A549 (cell line): ENCODE results near the gene DAO. TPM values are rescaled to one million over a fixed set of nuclear protein-coding genes. Genes with fewer than 3 reads are reported as not detected.
A peak's percentile ranks its signal among the peaks of the same experiment; 100 is the strongest.

Experiments used
- BHLHE40 ChIP-seq: IDR thresholded peaks from 2 replicates; pipeline ENCODE4 v1.6.1; 2012; ENCODE audit warnings: low read depth, low read length, inconsistent platforms
- CBX8 ChIP-seq: fragments of 200-600 bp; sonication (generic); IDR thresholded peaks from 2 replicates; pipeline ENCODE4 v1.6.1; 2016
- CEBPB ChIP-seq, 2 experiments: fragments of >200 bp in 1 of 2; sonication (Bioruptor Twin) in 1 of 2; formaldehyde crosslinking in 1 of 2; IDR thresholded peaks; 2 replicates each; pipeline ENCODE4 v1.6.1; 2012 to 2016
- CHD2 ChIP-seq: fragments of 150-350 bp; IDR thresholded peaks from 2 replicates; pipeline ENCODE4 v1.6.1; 2014; ENCODE audit warnings: low read length; ENCODE audit not compliant: partially characterized antibody
- CHD4 ChIP-seq: fragments of 200-600 bp; sonication (generic); IDR thresholded peaks from 2 replicates; pipeline ENCODE4 v1.6.1; 2016; ENCODE audit warnings: antibody characterized with exemption, mild to moderate bottlenecking, borderline replicate concordance
- E2F6 ChIP-seq: IDR thresholded peaks from 2 replicates; pipeline ENCODE4 v1.6.1; 2012; ENCODE audit warnings: low read depth, borderline replicate concordance
- EHF ChIP-seq: fragments of 250-450 bp; sonication (Bioruptor Pico); IDR thresholded peaks from 2 replicates; pipeline ENCODE4 v1.5.0; 2020; ENCODE audit warnings: mild to moderate bottlenecking
- ELK1 ChIP-seq: fragments of 150-350 bp; IDR thresholded peaks from 2 replicates; pipeline ENCODE4 v1.6.1; 2014; ENCODE audit warnings: low read depth, mild to moderate bottlenecking, low read length
- FOSB ChIP-seq: fragments of 250-450 bp; sonication (Bioruptor Pico); IDR thresholded peaks from 2 replicates; pipeline ENCODE4 v1.5.0; 2020; ENCODE audit warnings: mild to moderate bottlenecking, moderate library complexity
- GATA3 ChIP-seq: IDR thresholded peaks from 2 replicates; pipeline ENCODE4 v1.6.1; 2012; ENCODE audit warnings: borderline replicate concordance
- HDAC2 ChIP-seq: fragments of 200-600 bp; sonication (generic); IDR thresholded peaks from 2 replicates; pipeline ENCODE4 v1.6.1; 2016
- HMGXB4 ChIP-seq: fragments of 250-450 bp; sonication (Bioruptor Pico); IDR thresholded peaks from 2 replicates; pipeline ENCODE4 v1.5.0; 2021; ENCODE audit warnings: mild to moderate bottlenecking, moderate library complexity, borderline replicate concordance
- HOXA7 ChIP-seq: fragments of 250-450 bp; sonication (Bioruptor Pico); IDR thresholded peaks from 2 replicates; pipeline ENCODE4 v1.5.0; 2020; ENCODE audit warnings: mild to moderate bottlenecking, moderate library complexity
- HOXB13 ChIP-seq: fragments of 250-450 bp; sonication (Bioruptor Pico); IDR thresholded peaks from 2 replicates; pipeline ENCODE4 v1.5.0; 2020; ENCODE audit warnings: low read depth, mild to moderate bottlenecking, moderate library complexity
- JUN ChIP-seq, 2 experiments: fragments of >200 bp; sonication (Bioruptor Twin); formaldehyde crosslinking; IDR thresholded peaks; 2 replicates in 1 of 2; 3 replicates in 1 of 2; pipeline ENCODE4 v1.6.1; 2016 to 2017
- KDM1A ChIP-seq: fragments of 200-600 bp; sonication (generic); IDR thresholded peaks from 2 replicates; pipeline ENCODE4 v1.6.1; 2016; ENCODE audit warnings: low read depth, mild to moderate bottlenecking
- KDM5A ChIP-seq: fragments of 200-600 bp; sonication (generic); IDR thresholded peaks from 2 replicates; pipeline ENCODE4 v1.6.1; 2016; ENCODE audit warnings: antibody characterized with exemption, mild to moderate bottlenecking
- MAFK ChIP-seq: fragments of 450-650 bp; IDR thresholded peaks from 2 replicates; pipeline ENCODE4 v1.6.1; 2014; ENCODE audit not compliant: partially characterized antibody
- MAZ ChIP-seq: fragments of 150-350 bp; IDR thresholded peaks from 2 replicates; pipeline ENCODE4 v1.6.1; 2014; ENCODE audit warnings: antibody characterized with exemption, low read depth, low read length, borderline replicate concordance
- MYC ChIP-seq: IDR thresholded peaks from 2 replicates; pipeline ENCODE4 v1.6.1; 2012; ENCODE audit warnings: mild to moderate bottlenecking, inconsistent platforms, low read length, improper control_type of control experiment, borderline replicate concordance
- NFE2L2 ChIP-seq: fragments of 150-350 bp; conservative IDR thresholded peaks from 2 replicates; pipeline ENCODE4 v1.6.1; 2014; ENCODE audit warnings: low read length
- NPAS2 ChIP-seq: fragments of 250-450 bp; sonication (Bioruptor Pico); IDR thresholded peaks from 2 replicates; pipeline ENCODE4 v1.8.0; 2022; ENCODE audit warnings: mild to moderate bottlenecking, moderate library complexity, borderline replicate concordance
- PHF8 ChIP-seq: fragments of 200-600 bp; sonication (generic); IDR thresholded peaks from 2 replicates; pipeline ENCODE4 v1.6.1; 2016; ENCODE audit warnings: low read depth, mild to moderate bottlenecking, antibody characterized with exemption, moderate library complexity, borderline replicate concordance
- POLR2A ChIP-seq: IDR thresholded peaks from 2 replicates; pipeline ENCODE4 v1.6.1; 2012; ENCODE audit warnings: mild to moderate bottlenecking, low read length
- RARB ChIP-seq: fragments of 250-450 bp; sonication (Bioruptor Pico); IDR thresholded peaks from 2 replicates; pipeline ENCODE4 v1.8.0; 2021; ENCODE audit warnings: mild to moderate bottlenecking, moderate library complexity
- RCOR1 ChIP-seq: fragments of 150-350 bp; IDR thresholded peaks from 2 replicates; pipeline ENCODE4 v1.6.1; 2014; ENCODE audit warnings: antibody characterized with exemption, low read length, low read depth
- REST ChIP-seq: fragments of 200-600 bp; sonication (generic); IDR thresholded peaks from 2 replicates; pipeline ENCODE4 v1.6.1; 2016; ENCODE audit warnings: antibody characterized with exemption, mild to moderate bottlenecking, moderate library complexity
- RFX5 ChIP-seq: fragments of 450-650 bp; IDR thresholded peaks from 2 replicates; pipeline ENCODE4 v1.7.1; 2014; ENCODE audit warnings: antibody characterized with exemption, mild to moderate bottlenecking, moderate library complexity
- SMC3 ChIP-seq: fragments of >200 bp; sonication (Bioruptor Twin); formaldehyde crosslinking; IDR thresholded peaks from 3 replicates; pipeline ENCODE4 v1.6.1; 2018; ENCODE audit warnings: inconsistent platforms
- SREBF2 ChIP-seq: fragments of 450-650 bp; IDR thresholded peaks from 2 replicates; pipeline ENCODE4 v1.6.1; 2014; ENCODE audit warnings: mild to moderate bottlenecking, moderate library complexity
- TFCP2L1 ChIP-seq: fragments of 250-450 bp; sonication (Bioruptor Pico); IDR thresholded peaks from 2 replicates; pipeline ENCODE4 v1.5.0; 2021; ENCODE audit warnings: mild to moderate bottlenecking
- TP53 ChIP-seq: fragments of 250-450 bp; sonication (Bioruptor Pico); IDR thresholded peaks from 2 replicates; pipeline ENCODE4 v1.5.0; 2021; ENCODE audit warnings: mild to moderate bottlenecking, moderate library complexity
- USF2 ChIP-seq: fragments of 450-650 bp; IDR thresholded peaks from 2 replicates; pipeline ENCODE4 v1.6.1; 2014; ENCODE audit warnings: antibody characterized with exemption
- ZC3H11A ChIP-seq: fragments of 450-650 bp; IDR thresholded peaks from 2 replicates; pipeline ENCODE4 v1.6.1; 2014; ENCODE audit warnings: antibody characterized with exemption, mild to moderate bottlenecking
- ZSCAN20 ChIP-seq: fragments of 250-450 bp; sonication (Bioruptor Pico); IDR thresholded peaks from 2 replicates; pipeline ENCODE4 v1.8.0; 2022; ENCODE audit warnings: mild to moderate bottlenecking, moderate library complexity
- polyA plus RNA-seq, 4 experiments: library from polyadenylated mRNA; depleted of rRNA in 3 of 4; stranded (reverse); fragments of >200 nt; fragmentation: RNase III in 1 of 4; extraction: RNeasy Plus Mini Kit Qiagen cat#74134 plus additional on column Dnase treatment in 1 of 4; gene quantifications; 2 replicates in 3 of 4; 3 replicates in 1 of 4; pipeline ENCODE4 v1.2.3, GENCODE V29; 2011 to 2017

The DAO gene
- polyA plus RNA-seq, 2 of the 4 experiments (the other 2 are of a cell fraction), result not detected

- no peak for TF ChIP-seq REST
- no peak; the same call in 1 of the 2 replicates for TF ChIP-seq ZSCAN20
- TF ChIP-seq FOSB, result peak; percentile 76
- no peak for TF ChIP-seq POLR2A
- TF ChIP-seq CEBPB (IDR thresholded peaks at IDR 0.05), result no peak
- TF ChIP-seq JUN (IDR thresholded peaks at IDR 0.05), result no peak
- no peak for TF ChIP-seq BHLHE40
- no peak for TF ChIP-seq HDAC2
- TF ChIP-seq SREBF2, result no peak
- peak; percentile 86 for TF ChIP-seq HOXB13 (CRISPR knock-in tag)
- TF ChIP-seq GATA3, result no peak
- TF ChIP-seq HMGXB4, result no peak
- no peak for TF ChIP-seq RCOR1
- no peak for TF ChIP-seq CHD2
- no peak for TF ChIP-seq MAFK
- no peak for TF ChIP-seq ZC3H11A
- TF ChIP-seq MAZ, result no peak
- TF ChIP-seq TP53, result peak; percentile 56
- no peak for TF ChIP-seq E2F6
- no peak for TF ChIP-seq KDM1A
- TF ChIP-seq ELK1, result no peak
- no peak for TF ChIP-seq SMC3
- no peak for TF ChIP-seq NFE2L2
- no peak for TF ChIP-seq PHF8
- no peak for TF ChIP-seq NPAS2 (CRISPR knock-in tag)
- no peak for TF ChIP-seq MYC
- TF ChIP-seq RFX5, result no peak
- peak; percentile 60; the same call in 1 of the 2 replicates for TF ChIP-seq RARB
- TF ChIP-seq USF2, result no peak
- no peak for TF ChIP-seq HOXA7 (CRISPR knock-in tag)
- 0 out of 2 replicates have a peak, but pooled peaks have one; percentile 41 for TF ChIP-seq CHD4
- no peak for TF ChIP-seq TFCP2L1 (CRISPR knock-in tag)
- peak; percentile 68; the same call in 1 of the 2 replicates for TF ChIP-seq EHF
- TF ChIP-seq CBX8, result no peak
- TF ChIP-seq KDM5A, result no peak
Observed at GRCh38 chr12:108839018-108839889, 40.6 kb upstream of the DAO start (continued).
